ENCODE measurements around the gene TENT5C.

Gene TENT5C

DNA sequence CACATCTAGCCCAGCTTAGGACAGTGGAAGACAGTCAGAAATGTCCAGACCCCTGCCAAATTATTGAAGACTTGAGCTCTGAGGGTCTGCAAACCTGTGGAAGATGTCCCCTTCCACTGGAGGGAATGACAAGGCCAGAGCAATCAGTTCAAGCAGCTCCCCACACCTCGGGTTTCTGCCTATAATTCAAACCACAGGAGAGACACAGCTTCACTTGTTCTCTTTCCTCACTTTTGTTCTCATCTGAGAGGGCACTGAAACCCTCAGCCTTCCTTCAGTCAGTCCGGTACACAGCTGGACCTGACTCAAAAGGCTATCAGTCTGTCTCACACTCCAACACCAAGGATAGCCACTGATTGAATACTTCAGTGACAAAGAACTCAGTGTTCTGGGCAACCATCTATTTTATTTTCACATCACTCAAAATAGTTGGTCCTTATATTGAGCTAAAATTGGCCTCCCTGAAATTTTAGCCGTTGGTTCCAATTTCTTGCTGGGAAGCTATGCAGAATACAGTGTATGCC lies 70.1 kb downstream of the TENT5C start:
- H3K9ac ChIP-seq = no peak overlapping the region
- no peak overlapping the region for H2AFZ ChIP-seq (ENCODE audit: low read depth)
- no peak overlapping the region for H3K4me3 ChIP-seq (IDR thresholded peaks at IDR 0.05; ENCODE audit: insufficient read depth, low read depth, low read length)
- H3K4me2 ChIP-seq = no peak overlapping the region
- peaks cover 38% of the 10 kb centered on the region for H3K4me1 ChIP-seq (ENCODE audit: low read depth, poor library complexity, severe bottlenecking)
- H3K36me3 ChIP-seq (ENCODE audit: insufficient read depth) = no peaks in the 10 kb centered on the region
- H3K27ac ChIP-seq = no peak overlapping the region
- H4K20me1 ChIP-seq (ENCODE audit: insufficient read depth) = no peaks in the 10 kb centered on the region
- no peaks in the 10 kb centered on the region for H3K27me3 ChIP-seq (ENCODE audit: insufficient read depth, low read depth)
- no peaks in the 10 kb centered on the region for H3K79me2 ChIP-seq (ENCODE audit: insufficient read depth, low read depth)
- no peak for TF ChIP-seq CTCF (conservative IDR thresholded peaks at IDR 0.05; ENCODE audit: low read depth, low read length)

DNA sequence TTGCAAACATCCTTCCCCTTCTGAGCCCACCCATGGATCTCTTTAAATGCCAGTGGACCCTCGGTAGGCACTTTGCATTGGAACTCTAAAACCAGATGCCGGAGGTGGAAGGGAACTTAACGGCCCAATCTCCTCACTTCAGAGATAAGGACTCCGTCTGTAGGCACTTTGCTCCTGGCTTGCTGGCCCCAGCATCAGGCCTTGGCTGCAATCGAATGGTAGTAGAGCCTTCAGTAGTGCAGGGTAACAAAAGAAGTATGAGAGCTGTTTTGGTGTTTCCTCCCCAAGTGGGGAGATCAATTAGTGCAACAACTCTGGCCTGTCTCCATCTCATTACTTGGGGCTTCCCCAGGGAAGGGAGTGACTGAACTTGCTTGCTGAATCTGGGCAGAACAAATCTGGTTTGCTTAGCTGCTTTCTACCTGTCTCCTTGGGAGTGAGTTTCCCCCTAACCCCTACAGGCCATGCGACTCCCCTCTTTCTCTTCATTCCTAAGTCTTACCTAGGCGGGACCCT lies 70.8 kb downstream of the TENT5C start:
- no peak for TF ChIP-seq CTCF (conservative IDR thresholded peaks at IDR 0.05; ENCODE audit: low read depth, low read length)
- Histone ChIP-seq H3K27ac (no peak overlapping the region), H3K4me3 (IDR thresholded peaks at IDR 0.05; ENCODE audit: insufficient read depth, low read depth, low read length) (no peak overlapping the region), H3K4me2 (no peak overlapping the region), H3K9ac (no peak overlapping the region), H4K20me1 (ENCODE audit: insufficient read depth) (no peaks in the 10 kb centered on the region), H2AFZ (ENCODE audit: low read depth) (no peak overlapping the region), H3K36me3 (ENCODE audit: insufficient read depth) (no peaks in the 10 kb centered on the region), H3K4me1 (ENCODE audit: low read depth, poor library complexity, severe bottlenecking) (peaks cover 38% of the 10 kb centered on the region), H3K79me2 (ENCODE audit: insufficient read depth, low read depth) (no peaks in the 10 kb centered on the region), H3K27me3 (ENCODE audit: insufficient read depth, low read depth) (no peaks in the 10 kb centered on the region)

Data from KMS-11 (cell line).